NCI-H1092 treated with DMSO at 0.1 percent for 48 hours (cell line): ENCODE data around the gene MAPRE2.

Source experiments
- DNase-seq: peaks from one replicate; lab custom pipeline; 2025; lab: John Stamatoyannopoulos, UW

The MAPRE2 gene

DNA sequence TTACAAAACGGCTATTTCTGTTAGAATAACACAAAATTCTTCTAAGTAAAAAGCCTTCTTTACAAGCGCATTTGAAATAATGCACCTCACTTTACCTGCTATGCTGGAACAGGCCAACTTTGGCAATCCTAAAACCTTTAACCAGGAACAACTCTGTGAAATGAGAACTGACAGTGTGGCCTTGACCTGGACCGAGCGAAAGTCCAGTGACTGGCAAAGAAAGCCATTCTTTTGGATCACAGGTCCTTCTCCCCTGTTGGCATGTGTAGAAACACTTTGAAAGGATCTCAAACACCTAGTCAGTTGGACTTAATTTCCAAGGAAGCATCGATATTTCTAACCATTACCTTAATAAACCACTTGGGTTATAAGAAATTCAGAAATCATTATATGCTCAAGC lies 21.2 kb downstream of the MAPRE2 start:
- no peak for DNase-seq

DNA sequence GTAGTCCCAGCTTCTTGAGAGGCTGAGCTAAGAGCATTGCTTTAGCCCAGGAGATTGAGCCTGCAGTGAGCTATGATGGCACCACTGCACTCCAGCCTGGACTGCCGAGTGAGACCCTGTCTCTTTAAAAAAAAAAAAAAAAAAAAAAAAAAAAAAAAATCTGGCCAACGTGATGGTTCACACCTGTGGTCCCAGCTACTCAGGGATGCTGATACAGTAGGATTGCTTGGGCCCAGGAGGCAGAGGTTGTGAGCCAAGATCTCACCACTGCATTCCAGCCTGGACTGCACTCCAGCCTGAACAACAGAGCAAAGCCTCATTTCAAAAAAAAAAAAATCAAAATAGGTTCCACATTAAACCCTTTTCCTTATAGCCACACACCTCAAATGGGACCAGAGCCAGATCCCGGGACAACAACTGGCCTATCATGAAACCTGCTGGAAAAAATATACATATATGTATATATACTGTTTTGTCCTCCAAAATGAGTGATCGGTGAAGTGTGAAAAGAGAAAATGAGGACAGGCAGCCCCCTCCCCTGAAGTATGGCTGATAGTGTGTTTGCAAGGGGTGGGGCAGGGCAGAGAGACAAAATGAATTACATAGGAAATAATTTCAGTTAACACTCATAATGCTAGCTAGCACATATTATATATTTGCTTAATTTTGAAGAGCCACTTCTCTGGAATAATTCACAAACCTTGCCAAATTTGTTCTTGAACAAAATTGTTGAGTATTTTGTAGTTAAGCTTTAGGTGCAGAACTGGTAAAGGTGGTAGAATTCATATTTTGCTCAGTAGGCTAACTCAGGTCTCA lies 22.9 kb downstream of the MAPRE2 start:
- DNase-seq = no peak

DNA sequence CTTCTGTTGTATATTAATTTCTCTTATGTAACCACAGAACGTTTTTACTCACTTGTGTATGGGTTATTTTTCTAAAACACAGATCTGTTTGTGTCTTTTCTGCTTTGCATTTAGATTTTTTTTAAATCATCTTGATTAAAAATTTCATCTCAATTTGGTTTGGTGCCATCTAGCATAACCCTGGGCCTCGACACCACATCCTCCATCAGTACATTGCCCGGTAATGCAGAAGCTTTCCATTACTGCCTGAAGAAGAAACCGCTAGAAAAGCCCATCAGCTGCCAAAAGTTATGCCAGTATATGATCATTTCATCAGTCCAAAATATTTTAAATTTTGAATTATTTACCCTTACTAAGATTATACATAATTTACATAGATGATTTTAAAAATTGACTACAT lies 26.2 kb downstream of the MAPRE2 start:
- no peak for DNase-seq

DNA sequence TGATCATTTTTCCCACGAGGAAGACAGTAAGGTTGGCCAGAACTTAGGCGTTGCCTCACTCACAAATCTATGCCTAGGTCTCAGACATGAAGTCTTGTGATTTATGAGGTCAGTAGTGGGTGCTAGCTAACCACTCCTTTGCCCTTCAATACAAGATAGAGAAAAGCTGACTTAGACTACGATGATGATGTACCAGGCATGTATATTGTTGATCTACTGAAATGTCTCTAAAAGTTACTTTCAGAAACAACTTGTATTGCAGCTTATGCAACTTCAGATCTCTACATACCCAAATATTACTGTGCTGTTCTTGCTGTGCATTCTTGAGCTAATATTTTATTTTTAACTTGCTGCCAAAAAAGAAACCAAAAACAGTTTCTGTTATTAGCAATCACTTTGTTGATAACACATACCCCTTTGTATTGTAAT lies 30.6 kb downstream of the MAPRE2 start:
- no peak for DNase-seq

DNA sequence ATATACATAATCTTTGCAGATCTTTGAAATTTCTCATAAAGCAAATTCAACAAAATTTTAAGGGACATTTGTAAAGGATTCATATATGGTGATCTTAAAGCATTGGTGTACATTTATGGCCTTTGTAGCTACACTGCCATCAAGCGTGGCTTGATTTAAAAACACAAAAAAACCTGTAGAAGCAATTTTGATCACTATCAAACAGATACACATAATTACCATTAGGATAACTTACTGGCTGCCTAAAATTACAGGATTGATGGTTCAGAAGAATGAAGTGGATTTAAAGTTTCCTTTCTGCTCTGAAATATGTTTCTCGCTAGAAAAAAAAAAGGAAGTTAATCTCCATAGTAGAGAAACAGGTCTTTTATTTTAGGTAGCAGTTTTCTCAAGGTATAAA lies 31.4 kb downstream of the MAPRE2 start:
- no peak for DNase-seq

DNA sequence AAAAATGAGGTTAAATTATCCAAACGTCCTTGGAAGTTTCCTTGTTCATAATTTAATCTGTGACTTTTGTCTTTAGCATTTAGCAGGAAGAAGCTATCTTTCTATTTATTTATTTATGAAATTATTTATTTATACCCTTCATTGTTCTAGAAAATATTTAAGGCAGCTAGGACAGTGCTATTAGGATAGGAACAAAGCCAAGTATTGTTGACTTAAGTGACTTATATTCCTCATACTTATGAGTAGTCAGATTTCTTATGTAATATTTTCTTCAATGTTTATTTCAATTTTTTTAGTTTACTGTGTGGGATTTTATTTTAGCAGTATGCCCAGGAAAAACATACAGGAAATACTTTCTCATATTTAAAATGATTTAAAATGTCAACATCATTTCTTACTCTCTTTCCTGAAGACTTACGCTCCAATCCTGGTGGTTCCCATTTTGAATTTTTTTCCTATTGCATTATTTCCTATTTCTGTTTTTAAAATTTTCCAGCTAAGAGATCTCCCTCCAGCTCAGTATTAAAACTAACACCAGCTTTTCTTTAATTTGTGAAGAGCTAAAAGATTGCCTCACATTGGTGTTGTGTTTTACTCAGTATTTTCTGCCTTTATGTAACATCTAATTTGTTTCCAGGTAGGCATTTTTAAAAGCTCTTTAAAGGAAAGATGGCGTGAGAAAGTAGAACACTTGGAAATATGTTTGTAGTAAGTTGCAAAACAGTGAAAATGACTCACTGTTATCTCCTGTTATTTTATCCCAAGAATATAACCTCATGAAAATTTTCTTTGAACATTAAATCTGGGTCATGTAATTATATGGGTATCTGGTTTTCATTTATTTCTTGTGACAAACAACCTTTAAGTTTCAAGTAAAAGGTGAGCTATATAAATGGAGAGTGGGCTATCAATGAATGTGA lies 32.2 kb downstream of the MAPRE2 start:
- no peak for DNase-seq

DNA sequence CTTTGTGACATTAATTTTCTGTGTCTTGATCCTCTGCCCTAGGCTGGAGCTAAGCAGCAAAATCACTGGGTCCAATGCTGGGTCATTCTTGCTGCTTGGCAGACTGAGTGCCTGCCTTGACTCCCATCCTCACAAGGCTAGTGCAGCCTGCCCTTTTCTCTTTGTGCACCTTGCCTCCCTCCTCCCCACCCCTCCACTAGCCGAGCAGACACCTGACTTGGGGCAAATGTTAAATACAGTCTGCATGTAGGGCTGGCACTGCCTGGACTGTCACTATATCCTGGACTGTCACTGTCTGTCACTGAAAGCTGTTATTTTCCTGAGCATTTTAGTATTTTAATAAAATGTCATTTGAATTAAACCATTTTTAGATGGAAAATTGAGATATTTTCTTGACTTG lies 33.4 kb downstream of the MAPRE2 start:
- DNase-seq = no peak

DNA sequence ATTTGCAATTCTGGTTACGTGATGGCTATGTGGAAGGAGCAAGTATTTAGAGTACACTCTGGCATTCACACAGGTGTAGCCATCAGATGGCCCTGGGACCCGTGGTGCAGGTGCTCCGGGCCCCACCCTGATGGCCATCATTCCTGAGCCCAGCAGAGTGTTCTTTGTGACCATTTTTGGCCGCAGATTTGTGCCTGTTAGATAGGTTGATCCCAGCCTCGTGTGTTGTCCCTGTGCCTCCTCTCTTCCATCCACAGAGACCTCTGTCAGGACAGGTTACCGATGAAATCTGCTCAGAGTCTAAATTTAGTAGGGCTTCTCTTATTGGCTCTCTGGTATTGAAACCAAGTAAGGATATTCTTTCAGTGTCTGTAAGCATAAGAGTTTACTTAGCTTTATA lies 33.9 kb downstream of the MAPRE2 start:
- DNase-seq = no peak

DNA sequence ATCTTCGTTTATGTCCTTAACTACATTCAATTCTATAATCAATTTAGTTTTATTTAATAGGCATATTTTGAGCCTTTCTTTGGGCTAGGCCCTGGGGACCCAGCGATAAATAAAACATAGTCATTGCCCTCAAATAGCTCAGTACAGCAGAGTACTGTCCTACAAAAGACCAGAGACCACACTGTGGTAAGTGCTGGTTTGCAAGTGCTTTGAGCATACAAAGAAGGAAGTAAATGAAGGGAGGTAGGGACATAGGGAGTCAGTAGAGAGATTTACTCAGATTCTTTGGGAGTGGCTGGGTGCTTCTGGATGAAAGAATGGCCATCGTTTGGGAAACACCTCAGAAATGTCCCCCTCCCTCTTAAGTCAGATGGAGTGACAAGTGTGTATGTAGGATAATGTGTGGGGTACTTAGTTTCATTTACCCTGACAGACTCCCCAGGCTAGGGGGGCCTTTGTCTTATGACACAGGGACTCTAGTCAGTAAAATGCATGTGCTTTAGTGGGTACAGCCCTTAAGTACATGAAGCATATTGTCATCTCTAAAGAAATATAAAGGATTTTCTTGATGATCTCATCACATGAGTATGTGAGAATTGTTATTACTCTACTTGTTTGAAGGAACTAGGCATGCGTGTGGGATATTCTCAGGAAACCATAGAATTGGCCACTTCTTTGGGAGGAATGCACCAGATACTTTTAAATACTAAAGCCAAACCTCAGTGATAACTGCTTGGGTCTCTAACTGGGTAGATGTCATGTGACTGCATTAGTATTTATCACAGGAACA lies 35.1 kb downstream of the MAPRE2 start:
- no peak for DNase-seq

DNA sequence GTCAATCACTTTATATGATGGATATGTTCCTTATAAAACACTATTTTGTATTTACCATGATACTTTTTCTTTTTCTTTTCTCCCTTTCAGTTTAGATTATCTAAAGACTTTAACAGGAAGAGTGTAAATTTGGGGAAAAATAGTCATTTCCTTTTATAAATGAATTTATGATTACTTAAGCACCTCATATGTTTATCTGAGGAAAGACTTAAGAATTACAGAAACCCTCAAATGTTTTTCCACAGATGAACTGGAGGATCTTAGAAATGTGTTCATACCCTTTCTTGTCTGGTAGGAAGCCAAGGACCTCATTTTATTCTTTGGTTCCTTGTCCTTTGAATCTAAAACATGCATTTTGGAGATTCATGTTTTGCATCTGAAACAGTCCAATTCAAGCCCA lies 36.7 kb downstream of the MAPRE2 start:
- DNase-seq = no peak

DNA sequence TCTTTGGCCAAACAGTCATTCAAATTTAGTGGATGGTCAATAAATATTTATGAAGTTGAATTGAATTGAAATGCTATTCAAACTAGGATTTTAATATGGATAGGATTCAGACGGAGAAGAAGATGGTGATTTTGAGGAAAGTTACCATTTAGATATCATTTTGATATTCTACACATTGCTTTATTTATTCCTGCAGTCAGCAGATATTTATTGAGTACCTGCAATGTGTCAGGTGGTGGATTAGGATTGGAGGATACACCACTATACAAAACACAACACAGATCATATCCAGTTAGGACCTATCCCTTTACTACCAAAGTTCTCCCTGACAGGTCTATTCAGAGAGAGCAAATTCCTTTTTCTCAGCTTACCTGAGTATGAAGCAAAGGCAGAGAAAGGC lies 38.8 kb downstream of the MAPRE2 start:
- DNase-seq = no peak

DNA sequence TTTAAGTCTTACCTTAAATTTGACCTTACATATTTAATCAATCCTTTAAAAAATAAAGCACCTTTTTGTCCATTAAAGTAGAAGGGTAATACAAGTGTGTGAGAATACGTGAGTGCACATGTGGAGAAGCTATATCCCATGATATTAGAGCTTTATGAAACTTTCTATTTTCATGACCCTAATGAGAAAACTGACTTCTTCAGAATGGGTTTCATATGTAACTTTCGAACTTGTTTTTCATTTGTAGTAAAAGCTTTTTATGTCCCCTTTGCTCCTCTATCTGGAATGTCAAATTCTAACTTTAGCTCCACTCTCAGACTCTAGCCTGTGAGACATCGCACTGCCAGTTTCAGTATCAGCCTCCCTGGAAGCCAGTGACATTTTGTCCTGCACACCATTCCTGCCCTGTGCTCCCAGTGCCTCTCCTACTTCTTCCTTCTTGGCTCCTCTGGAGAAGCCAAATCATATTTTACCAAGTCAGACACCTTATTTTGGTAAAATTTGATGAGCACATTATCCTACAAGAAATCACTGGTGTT lies 42.0 kb downstream of the MAPRE2 start:
- DNase-seq = no peak

DNA sequence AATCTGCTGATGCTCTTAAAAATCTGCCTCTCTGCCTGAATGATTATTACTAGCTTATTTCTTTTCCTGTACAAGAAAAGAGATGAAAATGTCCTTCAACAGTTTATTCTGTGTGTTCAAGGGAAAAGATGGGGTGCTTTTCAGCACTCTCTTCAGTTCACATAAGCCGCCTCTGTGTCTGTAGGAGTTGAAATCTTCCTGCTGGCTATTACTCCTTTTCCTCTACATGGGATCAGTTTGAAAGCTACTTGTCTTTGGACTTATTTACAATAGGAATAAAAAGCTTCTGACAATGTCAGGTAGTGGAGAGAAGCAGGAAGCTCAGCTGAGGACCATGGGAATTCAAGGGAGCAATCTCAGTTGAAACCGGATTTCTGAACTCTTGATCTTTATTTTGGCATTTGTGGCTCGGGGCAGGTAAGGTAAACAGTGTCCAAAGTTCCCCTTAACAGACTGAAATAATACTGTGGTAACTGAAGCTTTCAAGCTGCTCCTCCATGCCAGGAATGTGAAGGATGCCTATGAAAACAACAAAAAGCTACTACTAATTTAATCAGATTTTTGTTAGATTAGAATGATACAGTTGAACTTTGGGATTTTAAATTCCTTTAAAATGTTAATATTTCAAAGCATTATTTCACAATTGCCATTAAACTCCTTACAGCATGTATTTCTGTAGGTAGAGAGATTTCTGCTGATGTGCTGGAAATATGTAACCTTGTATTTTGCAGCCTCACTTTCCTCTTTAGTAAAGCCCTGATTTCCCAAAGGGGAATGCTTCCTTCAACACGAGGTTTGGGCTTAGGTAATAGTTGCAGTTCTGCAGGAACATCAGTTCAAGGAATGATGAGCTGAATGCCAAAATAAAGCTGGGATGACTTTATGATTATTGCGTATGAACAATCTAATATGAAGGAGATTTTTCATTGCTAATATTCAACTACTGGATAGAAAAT lies 43.6 kb downstream of the MAPRE2 start:
- DNase-seq = no peak

DNA sequence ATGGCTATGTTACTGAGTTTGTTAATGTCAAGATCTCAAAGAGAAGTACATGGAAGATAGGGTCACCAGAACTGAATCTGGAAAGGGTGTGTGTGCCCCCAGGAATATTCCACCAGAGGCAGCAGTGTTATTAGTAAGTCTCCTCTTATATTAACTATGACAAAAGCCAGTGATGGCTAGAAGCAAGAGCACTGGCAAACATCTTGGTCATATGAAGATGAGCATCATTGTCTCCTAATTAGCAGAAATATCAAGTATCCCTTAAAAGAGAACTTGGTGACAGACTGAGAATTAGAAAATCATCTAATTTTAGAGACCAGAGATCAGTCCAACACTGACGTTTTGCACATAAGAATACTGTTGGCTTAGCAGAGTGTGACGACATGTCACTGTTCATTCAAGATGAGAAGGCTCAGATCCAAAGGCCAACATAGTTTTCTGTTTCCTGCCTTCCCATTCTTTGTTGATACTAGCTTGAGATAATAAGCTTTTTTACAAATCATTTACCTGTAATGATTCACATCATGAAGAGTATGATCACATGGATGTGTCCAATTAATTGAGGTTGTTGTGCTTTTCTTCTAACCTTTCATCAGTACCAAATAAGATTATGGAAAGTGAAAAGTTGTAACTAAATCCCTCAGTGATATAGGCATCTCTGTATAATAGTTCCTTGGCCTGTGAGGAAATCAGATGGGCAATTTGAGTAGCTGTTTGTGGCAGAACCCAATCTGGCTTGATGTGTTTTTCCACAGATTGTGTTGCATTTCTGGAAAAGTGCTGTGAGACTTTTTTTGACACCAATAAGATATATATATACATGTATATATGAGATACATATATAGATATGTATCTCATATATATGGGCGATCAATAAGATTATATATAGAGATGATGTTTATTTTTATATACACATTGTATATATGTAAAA lies 44.5 kb downstream of the MAPRE2 start:
- no peak for DNase-seq

DNA sequence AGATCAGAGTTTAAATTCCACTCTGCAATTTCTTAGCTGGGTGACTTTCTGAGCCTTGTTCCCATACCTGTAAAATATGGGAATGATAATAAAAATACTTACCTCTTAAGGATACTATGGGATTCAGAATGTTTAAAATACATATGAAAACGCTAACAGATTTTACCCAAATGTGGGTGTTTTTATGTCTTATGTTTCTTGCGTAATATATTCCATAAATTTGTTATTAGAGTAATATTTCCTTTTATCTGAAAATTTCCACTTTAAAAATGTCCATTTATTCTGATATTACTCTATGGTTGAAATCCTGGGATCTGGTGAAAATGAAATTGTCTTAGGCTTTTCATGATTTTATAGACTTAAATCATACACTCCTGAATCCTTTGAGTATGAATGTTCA lies 45.5 kb downstream of the MAPRE2 start:
- DNase-seq = no peak

DNA sequence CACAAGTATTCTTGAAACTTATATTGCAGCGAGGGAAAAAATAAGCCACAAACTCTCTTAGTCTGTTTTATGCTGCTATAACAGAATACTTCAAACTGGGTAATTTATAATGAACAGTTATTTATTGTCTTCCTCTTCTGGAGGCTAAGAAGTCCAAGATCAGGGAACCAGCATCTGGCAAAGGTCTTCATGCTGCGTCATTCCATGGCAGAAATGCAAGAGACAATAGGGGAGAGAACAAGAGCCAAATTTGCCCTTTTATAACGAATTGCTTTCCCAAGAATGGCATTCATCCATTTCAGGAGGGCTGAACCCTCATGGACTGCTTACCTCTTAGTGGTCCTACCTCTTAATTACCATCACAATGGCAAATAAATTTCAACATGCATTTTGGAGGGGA lies 46.5 kb downstream of the MAPRE2 start:
- no peak for DNase-seq

DNA sequence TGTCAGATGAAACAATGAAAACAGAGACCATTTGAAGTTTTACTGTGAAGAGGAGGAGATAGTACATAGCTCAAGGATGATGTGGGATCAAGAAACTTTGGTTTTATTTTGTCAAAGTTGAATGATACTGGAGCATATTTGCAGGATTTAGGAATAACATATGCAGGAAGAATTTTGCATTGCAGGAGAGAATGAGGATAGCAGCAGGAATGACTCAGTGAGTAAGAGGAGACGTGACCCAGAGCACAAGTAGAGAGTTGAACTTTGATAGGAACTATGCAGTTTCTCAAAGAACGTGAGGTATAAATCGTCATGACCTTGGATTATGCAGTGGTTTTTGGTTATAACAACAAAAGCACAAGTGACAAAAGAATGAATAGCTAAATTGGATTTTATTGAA lies 47.7 kb downstream of the MAPRE2 start:
- DNase-seq = no peak

DNA sequence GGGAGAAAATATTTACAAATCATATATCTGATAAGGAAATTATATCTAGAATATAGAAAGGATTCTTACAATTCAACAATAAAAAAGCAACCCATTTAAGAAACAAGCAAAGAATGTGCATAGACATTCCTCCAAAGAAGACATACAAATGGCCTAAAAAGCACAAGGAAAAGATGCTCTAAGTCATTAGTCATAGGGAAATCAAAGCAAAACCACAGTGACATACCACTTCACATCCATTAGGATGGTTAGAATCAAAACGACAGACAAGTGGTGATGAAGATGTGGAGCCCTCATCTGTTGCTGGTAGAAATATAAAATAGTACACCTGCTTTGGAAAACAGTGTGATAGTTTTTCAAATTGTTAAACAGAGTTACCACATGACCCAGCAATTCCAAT lies 48.2 kb downstream of the MAPRE2 start:
- no peak for DNase-seq

DNA sequence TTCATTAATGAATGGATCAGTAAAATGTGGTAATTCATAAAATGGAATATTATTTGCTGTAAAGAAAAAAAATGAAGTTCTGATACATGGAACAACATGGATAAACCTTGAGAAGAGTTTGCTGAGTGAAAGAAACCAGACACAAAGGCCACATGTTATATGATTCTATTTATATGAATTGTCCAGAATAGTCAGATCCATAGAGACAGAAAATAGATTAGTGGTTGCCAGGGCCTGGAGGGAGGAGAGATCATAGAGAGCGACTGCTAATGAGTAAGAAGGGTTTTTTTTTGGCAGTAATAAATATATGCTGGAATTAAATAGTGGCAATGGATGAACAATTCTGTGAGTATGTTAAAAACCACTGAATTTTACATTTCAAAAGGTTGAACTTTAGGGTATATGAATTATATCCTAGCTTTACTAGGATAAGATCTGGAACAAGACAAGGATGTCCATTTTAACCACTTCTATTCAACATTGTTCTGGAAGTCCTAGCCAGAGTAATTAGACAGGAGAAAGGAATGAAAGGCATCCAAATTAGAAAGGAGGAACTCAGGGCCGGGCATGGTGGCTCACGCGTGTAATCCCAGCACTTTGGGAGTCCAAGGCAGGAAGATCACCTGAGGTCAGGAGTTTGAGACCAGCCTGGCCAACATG lies 48.8 kb downstream of the MAPRE2 start:
- DNase-seq = no peak
